ENCODE results near the gene WDR88. TPM values are rescaled to one million over a fixed set of nuclear protein-coding genes. Genes with fewer than 3 reads are reported as not detected.

The WDR88 gene
- polyA plus RNA-seq, 3 donors, result not detected

- H3K4me2 ChIP-seq (replicated peaks; ENCODE audit: extremely low read depth, low read length, poor library complexity, severe bottlenecking), result no peak overlapping the region
- no peak overlapping the region for H2AFZ ChIP-seq (ENCODE audit: insufficient read depth, low read depth, low read length, poor library complexity, severe bottlenecking)
- no peak overlapping the region for H3K9ac ChIP-seq (ENCODE audit: insufficient read depth, low read length, poor library complexity, severe bottlenecking)
- no peak overlapping the region for H3K4me3 Mint-ChIP-seq
- no peak overlapping the region for H3K27ac ChIP-seq (ENCODE audit: low read depth in 1 of 2, low read length in 2 of 2)
- H4K20me1 ChIP-seq (ENCODE audit: insufficient read depth, low read length), result no peaks in the 10 kb centered on the region
- peaks cover 0 to 4% (median 0%) of the 10 kb centered on the region in 3 donors for H3K27me3 Mint-ChIP-seq (ENCODE audit: low read depth in 3 of 3)
- no CpG with 5 or more reads among the region's 3 CpGs for WGBS (ENCODE audit: insufficient coverage)
- DNase-seq, result no peak
- H3K36me3 Mint-ChIP-seq, result peaks cover 59 to 77% of the 10 kb centered on the region in 2 donors
- no peaks in the 10 kb centered on the region for H3K4me1 Mint-ChIP-seq
- no peak for TF ChIP-seq CTCF (IDR thresholded peaks at IDR 0.05)
- H3K4me3 ChIP-seq (replicated peaks in 1 of 3; ENCODE audit: low read depth in 2 of 3, low read length in 3 of 3), result no peak overlapping the region
- intact Hi-C loops (cut with micrococcal nuclease), result no loop called here
- no peaks in the 10 kb centered on the region for H3K79me2 ChIP-seq (ENCODE audit: insufficient read depth, low read length)
- H3K36me3 ChIP-seq (replicated peaks in 1 of 2; ENCODE audit: control insufficient read depth in 1 of 2, insufficient read depth in 2 of 2, low read length in 2 of 2), result peaks cover 62 to 78% of the 10 kb centered on the region in 2 donors
- no peaks in the 10 kb centered on the region for H3K4me1 ChIP-seq (ENCODE audit: control insufficient read depth in 1 of 2, insufficient read depth in 2 of 2, low read length in 2 of 2)
- H3K27ac Mint-ChIP-seq, result peak overlapping the region in 1 of 7 donors; percentile 46
- no peaks in the 10 kb centered on the region for H3K27me3 ChIP-seq (ENCODE audit: control insufficient read depth in 2 of 2, insufficient read depth in 2 of 2, low read length in 2 of 2)
- no peaks in the 10 kb centered on the region for H3K9me3 ChIP-seq (replicated peaks in 1 of 2; ENCODE audit: control insufficient read depth in 1 of 2, insufficient read depth in 1 of 2, low read length in 2 of 2)
- H3K9me3 Mint-ChIP-seq, result no peaks in the 10 kb centered on the region
These were observed 41.7 kb upstream of the WDR88 start for GRCh38 chr19:33090179-33090578.

GRCh38 chr19:33093420-33094210 is 38.3 kb upstream of the WDR88 start:
- Histone ChIP-seq H3K4me3 (replicated peaks in 1 of 3; ENCODE audit: low read depth in 2 of 3, low read length in 3 of 3) (no peak overlapping the region), H3K79me2 (ENCODE audit: insufficient read depth, low read length) (no peaks in the 10 kb centered on the region), H3K27me3 (ENCODE audit: control insufficient read depth in 2 of 2, insufficient read depth in 2 of 2, low read length in 2 of 2) (no peaks in the 10 kb centered on the region), H3K27ac (ENCODE audit: low read depth in 1 of 2, low read length in 2 of 2) (no peak overlapping the region), H3K4me2 (replicated peaks; ENCODE audit: extremely low read depth, low read length, poor library complexity, severe bottlenecking) (no peak overlapping the region), H3K9me3 (replicated peaks in 1 of 2; ENCODE audit: control insufficient read depth in 1 of 2, insufficient read depth in 1 of 2, low read length in 2 of 2) (no peaks in the 10 kb centered on the region), H4K20me1 (ENCODE audit: insufficient read depth, low read length) (no peaks in the 10 kb centered on the region), H3K9ac (ENCODE audit: insufficient read depth, low read length, poor library complexity, severe bottlenecking) (no peak overlapping the region), H2AFZ (ENCODE audit: insufficient read depth, low read depth, low read length, poor library complexity, severe bottlenecking) (no peak overlapping the region), H3K36me3 (replicated peaks in 1 of 2; ENCODE audit: control insufficient read depth in 1 of 2, insufficient read depth in 2 of 2, low read length in 2 of 2) (peaks cover 85 to 95% of the 10 kb centered on the region in 2 donors), H3K4me1 (ENCODE audit: control insufficient read depth in 1 of 2, insufficient read depth in 2 of 2, low read length in 2 of 2) (no peaks in the 10 kb centered on the region)
- Mint-ChIP-seq H3K4me1 (no peaks in the 10 kb centered on the region), H3K4me3 (no peak overlapping the region), H3K36me3 (peaks cover 85 to 99% of the 10 kb centered on the region in 2 donors), H3K9me3 (no peaks in the 10 kb centered on the region), H3K27me3 (ENCODE audit: low read depth in 3 of 3) (peaks cover 0 to 4% (median 0%) of the 10 kb centered on the region in 3 donors), H3K27ac (peak overlapping the region in 1 of 7 donors; percentile 28)
- no peak for DNase-seq
- TF ChIP-seq CTCF (IDR thresholded peaks at IDR 0.05), result no peak
- intact Hi-C loops (cut with micrococcal nuclease), result no loop called here
- 91% methylated on average over 8 of the region's 11 CpGs for WGBS (ENCODE audit: insufficient coverage)
